Caco-2 (cell line): ENCODE results near the gene TUBAL3. TPM values are rescaled to one million over a fixed set of nuclear protein-coding genes. Genes with fewer than 3 reads are reported as not detected.

Experiments used
- BruUV-seq: library from RNA; stranded (reverse); fragments of 400-500 nt; replicated peaks from 2 replicates; lab custom pipeline; 2021; lab: Mats Ljungman, UMichigan
- CTCF ChIA-PET: fragments of 300-600 bp; sonication (Branson Sonifier 250); formaldehyde crosslinking; loops from one replicate; lab custom pipeline; 2022; ENCODE audit warnings: antibody characterized with exemption; lab: Charles Lee
- POLR2A ChIA-PET: fragments of 300-600 bp; sonication (Branson Sonifier 250); formaldehyde crosslinking; loops from one replicate; lab custom pipeline; 2022; ENCODE audit warnings: antibody characterized with exemption; lab: Charles Lee
- DNase-seq, 2 experiments: peaks; one replicate each; pipeline versions ENCODE4 v3.0.0 to v3.0.0-alpha.2; 2020 to 2022
- H3K27me3 ChIP-seq: replicated peaks from 2 replicates; pipeline ENCODE4 v1.6.0; 2011; ENCODE audit warnings: low read length; ENCODE audit not compliant: control insufficient read depth, insufficient read depth
- H3K36me3 ChIP-seq: 2 replicates; pipeline ENCODE4 v1.5.1; 2011; ENCODE audit warnings: low read length; ENCODE audit not compliant: control insufficient read depth, insufficient read depth
- H3K4me1 ChIP-seq: fragments of 250-450 bp; sonication (Bioruptor Pico); 2 replicates; pipeline ENCODE4 v1.5.1; 2020; ENCODE audit warnings: mild to moderate bottlenecking
- H3K4me3 ChIP-seq: 2 replicates; pipeline ENCODE4 v1.5.1; 2011; ENCODE audit warnings: low read depth, mild to moderate bottlenecking, control low read depth, low read length
- H3K9me3 ChIP-seq: fragments of 250-450 bp; sonication (Bioruptor Pico); 2 replicates; pipeline ENCODE4 v1.5.1; 2020; ENCODE audit warnings: mild to moderate bottlenecking, moderate library complexity
- H3K27ac Mint-ChIP-seq: one replicate; pipeline ENCODE4 v1.8.0; 2022; ENCODE audit warnings: mixed read lengths; ENCODE audit not compliant: unreplicated experiment
- H3K27me3 Mint-ChIP-seq: one replicate; pipeline ENCODE4 v1.8.0; 2022; ENCODE audit warnings: mixed read lengths; ENCODE audit not compliant: insufficient read depth, unreplicated experiment
- H3K36me3 Mint-ChIP-seq: one replicate; pipeline ENCODE4 v1.8.0; 2022; ENCODE audit warnings: mild to moderate bottlenecking, mixed read lengths; ENCODE audit not compliant: insufficient read depth, unreplicated experiment
- H3K4me1 Mint-ChIP-seq: one replicate; pipeline ENCODE4 v1.8.0; 2022; ENCODE audit warnings: low read depth, mixed read lengths; ENCODE audit not compliant: unreplicated experiment
- H3K4me3 Mint-ChIP-seq: one replicate; pipeline ENCODE4 v1.8.0; 2022; ENCODE audit warnings: mild to moderate bottlenecking, moderate library complexity, mixed read lengths; ENCODE audit not compliant: unreplicated experiment
- H3K9me3 Mint-ChIP-seq: one replicate; pipeline ENCODE4 v1.8.0; 2022; ENCODE audit warnings: mixed read lengths; ENCODE audit not compliant: unreplicated experiment
- intact Hi-C: fragments of 100-400 bp; cut with micrococcal nuclease; formaldehyde crosslinking; loops from one replicate; pipeline ENCODE4 v1.10.0; 2022; ENCODE audit not compliant: unreplicated experiment
- total RNA-seq: library from RNA; stranded (reverse); gene quantifications from 2 replicates; pipeline ENCODE4 v1.2.3, GENCODE V29; 2022
- TF ChIP-seq, protein P1 (sequence below), 2 experiments: fragments of 200-600 bp in 1 of 2; IDR thresholded peaks; 1 replicate in 1 of 2; 2 replicates in 1 of 2; pipeline versions ENCODE4 v1.5.1 to v1.8.0; 2011 to 2022; ENCODE audit warnings: antibody characterized with exemption in 1 of 2, control low read depth in 1 of 2, inconsistent platforms in 1 of 2, low read depth in 1 of 2, low read length in 1 of 2, mild to moderate bottlenecking in 1 of 2, moderate library complexity in 1 of 2; ENCODE audit not compliant: insufficient read depth in 1 of 2, severe bottlenecking in 1 of 2, unreplicated experiment in 1 of 2

Gene TUBAL3
- total RNA-seq, 1 experiment from 2014 or later: 0.39 TPM

- Histone ChIP-seq H3K9me3 (no peaks in the 10 kb centered on the region), H3K4me1 (no peaks in the 10 kb centered on the region), H3K27me3 (no peaks in the 10 kb centered on the region), H3K4me3 (no peak overlapping the region), H3K36me3 (no peaks in the 10 kb centered on the region; the same call in 1 of the 2 replicates)
- Mint-ChIP-seq H3K27me3 (no peaks in the 10 kb centered on the region), H3K27ac (no peak overlapping the region), H3K4me3 (no peak overlapping the region), H3K36me3 (peaks cover 32% of the 10 kb centered on the region), H3K4me1 (peaks cover 6% of the 10 kb centered on the region), H3K9me3 (no peaks in the 10 kb centered on the region)
- TF ChIP-seq, protein P1, sequence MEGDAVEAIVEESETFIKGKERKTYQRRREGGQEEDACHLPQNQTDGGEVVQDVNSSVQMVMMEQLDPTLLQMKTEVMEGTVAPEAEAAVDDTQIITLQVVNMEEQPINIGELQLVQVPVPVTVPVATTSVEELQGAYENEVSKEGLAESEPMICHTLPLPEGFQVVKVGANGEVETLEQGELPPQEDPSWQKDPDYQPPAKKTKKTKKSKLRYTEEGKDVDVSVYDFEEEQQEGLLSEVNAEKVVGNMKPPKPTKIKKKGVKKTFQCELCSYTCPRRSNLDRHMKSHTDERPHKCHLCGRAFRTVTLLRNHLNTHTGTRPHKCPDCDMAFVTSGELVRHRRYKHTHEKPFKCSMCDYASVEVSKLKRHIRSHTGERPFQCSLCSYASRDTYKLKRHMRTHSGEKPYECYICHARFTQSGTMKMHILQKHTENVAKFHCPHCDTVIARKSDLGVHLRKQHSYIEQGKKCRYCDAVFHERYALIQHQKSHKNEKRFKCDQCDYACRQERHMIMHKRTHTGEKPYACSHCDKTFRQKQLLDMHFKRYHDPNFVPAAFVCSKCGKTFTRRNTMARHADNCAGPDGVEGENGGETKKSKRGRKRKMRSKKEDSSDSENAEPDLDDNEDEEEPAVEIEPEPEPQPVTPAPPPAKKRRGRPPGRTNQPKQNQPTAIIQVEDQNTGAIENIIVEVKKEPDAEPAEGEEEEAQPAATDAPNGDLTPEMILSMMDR (IDR thresholded peaks at IDR 0.05; ENCODE audit: insufficient read depth in 1 of 2, low read depth in 1 of 2, low read length in 1 of 2, severe bottlenecking in 1 of 2, unreplicated experiment in 1 of 2): no peak
- DNase-seq: no peak
- ChIA-PET CTCF (interaction anchor here (1.1 kb wide), 1 partner anchor 625 kb away, joined by 4 read pairs; no protein-coding TSS in a partner anchor), POLR2A (no interaction called here)
- BruUV-seq: no TSS peak
- intact Hi-C loops: loop anchor here (10.0 kb wide), 1 partner anchor 315 kb away; no protein-coding TSS in a partner anchor
Measured at GRCh38 chr10:5440206-5440605, 35.6 kb upstream of the TUBAL3 start.

GRCh38 chr10:5435328-5435727 lies 30.7 kb upstream of the TUBAL3 start:
- no TSS peak for BruUV-seq
- CTCF ChIA-PET: interaction anchor here (1.2 to 2.9 kb wide), 2 partner anchors 188 to 586 kb away, joined by 5 to 27 read pairs; no protein-coding TSS in a partner anchor
- no peak overlapping the region for H3K27ac Mint-ChIP-seq
- H3K36me3 Mint-ChIP-seq: peaks cover 54% of the 10 kb centered on the region
- no peaks in the 10 kb centered on the region for H3K27me3 Mint-ChIP-seq
- no peaks in the 10 kb centered on the region for H3K4me1 ChIP-seq
- H3K9me3 Mint-ChIP-seq: peaks cover 8% of the 10 kb centered on the region
- no peaks in the 10 kb centered on the region for H3K36me3 ChIP-seq
- intact Hi-C loops: loop anchor here (2.0 kb wide), 3 partner anchors 51 to 587 kb away; no protein-coding TSS in a partner anchor
- no peaks in the 10 kb centered on the region for H3K27me3 ChIP-seq
- peaks cover 17% of the 10 kb centered on the region for H3K4me1 Mint-ChIP-seq
- POLR2A ChIA-PET: no interaction called here
- no peaks in the 10 kb centered on the region for H3K9me3 ChIP-seq
- no peak overlapping the region for H3K4me3 ChIP-seq
- TF ChIP-seq, protein P1 (IDR thresholded peaks at IDR 0.05; ENCODE audit: insufficient read depth in 1 of 2, low read depth in 1 of 2, low read length in 1 of 2, severe bottlenecking in 1 of 2, unreplicated experiment in 1 of 2): no peak
- H3K4me3 Mint-ChIP-seq: no peak overlapping the region
- DNase-seq: no peak

DNA sequence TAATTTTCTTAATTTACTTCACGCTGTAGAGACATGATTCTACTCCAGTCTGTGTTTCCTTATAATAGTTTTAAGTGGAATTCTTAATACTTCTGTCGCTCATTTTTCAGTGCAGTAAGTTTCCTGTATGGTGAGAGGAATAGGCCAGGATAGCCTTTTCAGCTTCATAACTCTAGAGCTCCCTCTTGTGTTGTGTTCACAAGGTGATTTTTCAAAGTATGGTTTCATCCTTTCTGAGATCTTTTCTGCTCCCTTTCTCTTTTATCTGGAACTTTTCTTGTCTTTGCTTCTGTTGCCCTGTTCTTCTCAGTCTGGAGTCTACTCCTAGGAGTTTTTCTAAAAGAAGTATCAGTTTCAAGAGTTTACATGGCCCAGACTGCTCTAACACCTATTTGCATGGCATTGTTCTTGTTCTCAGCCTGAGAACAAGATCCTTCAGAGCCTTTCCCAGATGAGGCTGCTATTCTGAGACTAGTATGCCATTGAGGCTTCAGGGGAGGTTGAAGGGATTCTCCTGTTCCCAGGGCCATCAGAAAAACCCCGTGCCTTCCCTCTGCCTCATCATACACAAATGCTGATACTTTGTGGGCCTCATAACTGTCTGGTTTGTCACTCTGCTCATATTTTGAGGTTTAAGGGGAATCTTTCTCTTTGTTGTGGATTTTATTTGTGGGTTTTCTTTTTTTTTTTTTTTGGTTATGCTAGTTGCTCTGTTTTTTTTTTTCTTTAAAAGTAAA lies 29.6 kb upstream of the TUBAL3 start:
- Histone ChIP-seq H3K4me1 (no peaks in the 10 kb centered on the region), H3K36me3 (no peaks in the 10 kb centered on the region), H3K4me3 (no peak overlapping the region), H3K27me3 (no peaks in the 10 kb centered on the region), H3K9me3 (no peaks in the 10 kb centered on the region)
- CTCF ChIA-PET: interaction anchor here (0.6 to 2.9 kb wide), 15 partner anchors 8 to 620 kb away, joined by 3 to 27 read pairs (median 5); partner anchors contain the start of gene AKR1E2
- intact Hi-C loops: loop anchor here (1.0 to 5.0 kb wide), 6 partner anchors 49 to 619 kb away; partner anchors contain the start of gene AKR1C3
- Mint-ChIP-seq H3K36me3 (peaks cover 53% of the 10 kb centered on the region), H3K9me3 (peaks cover 8% of the 10 kb centered on the region), H3K4me3 (no peak overlapping the region), H3K27me3 (no peaks in the 10 kb centered on the region), H3K4me1 (peaks cover 17% of the 10 kb centered on the region), H3K27ac (no peak overlapping the region)
- TF ChIP-seq, protein P1 (IDR thresholded peaks at IDR 0.05; ENCODE audit: insufficient read depth in 1 of 2, low read depth in 1 of 2, low read length in 1 of 2, severe bottlenecking in 1 of 2, unreplicated experiment in 1 of 2): peak; percentile 81 to 86
- POLR2A ChIA-PET: no interaction called here
- no TSS peak for BruUV-seq
- DNase-seq: peak in 1 of 2 experiments; percentile 66
